ENCODE measurements around the gene CD3E. TPM values are rescaled to one million over a fixed set of nuclear protein-coding genes. Genes with fewer than 3 reads are reported as not detected.
A peak's percentile ranks its signal among the peaks of the same experiment; 100 is the strongest.

CD3E gene
- total and polyA plus RNA-seq, 11 donors = 0.17 to 12.0 (median 0.45) TPM; not detected in 1

GRCh38 chr11:118358071-118358470 is 53.5 kb downstream of the CD3E start:
- ATAC-seq (no peak), DNase-seq (no peak)
- Histone ChIP-seq H3K27me3 (no peaks in the 10 kb centered on the region), H3K9me3 (no peaks in the 10 kb centered on the region), H3K27ac (no peak overlapping the region), H3K4me3 (no peak overlapping the region), H3K4me1 (peaks cover 0 to 30% (median 19%) of the 10 kb centered on the region in 12 donors), H3K36me3 (peaks cover 0 to 7% (median 0%) of the 10 kb centered on the region in 9 donors)
- intact Hi-C loops (cut with DNase I) = loop anchor here in 6 of 10 donors (5.0 to 10.0 kb wide), 3 partner anchors 161 to 213 kb away; no protein-coding TSS in a partner anchor
- TF ChIP-seq POLR2A (IDR thresholded peaks at IDR 0.05) (no peak), CTCF (IDR thresholded peaks at IDR 0.05) (no peak)
- 49 to 71% (median 66%) methylated on average over 3 of the region's 3 CpGs for WGBS, 4 donors

- no peaks in the 10 kb centered on the region for H3K9me3 ChIP-seq
- H3K27ac ChIP-seq = peak within 1 kb of the TSS in 11 of 12 donors; percentile 3 to 80 (median 66)
- WGBS, 4 donors = 3 to 5% (median 4%) methylated on average over 28 to 33 of the region's 33 CpGs
- intact Hi-C loops (cut with DNase I) = loop anchor here in 6 of 10 donors (5.0 to 10.0 kb wide), 3 partner anchors 162 to 215 kb away; no protein-coding TSS in a partner anchor
- H3K27me3 ChIP-seq = no peaks in the 10 kb centered on the region
- DNase-seq (peak; percentile 95 to 98 (median 97)), ATAC-seq (peak; percentile 90 to 98 (median 96))
- H3K36me3 ChIP-seq = peaks cover 0 to 13% (median 0%) of the 10 kb centered on the region in 9 donors
- peak within 1 kb of the TSS; percentile 65 to 86 (median 79) for H3K4me3 ChIP-seq
- H3K4me1 ChIP-seq = peaks cover 0 to 30% (median 20%) of the 10 kb centered on the region in 12 donors
- TF ChIP-seq CTCF (IDR thresholded peaks at IDR 0.05) (peak in 1 of 12 donors; percentile 9), POLR2A (IDR thresholded peaks at IDR 0.05) (peak in 1 of 2 donors; percentile 53)
Observed at GRCh38 chr11:118359295-118359958, 54.9 kb downstream of the CD3E start, which contains the start of gene UBE4A. Gene UBE4A (plus strand): TSS chr11:118359600. CDS start chr11:118365081, 5,481 bp downstream.

GRCh38 chr11:118364956-118365615 is 60.6 kb downstream of the CD3E start:
- ATAC-seq (no peak), DNase-seq (no peak)
- H3K9me3 ChIP-seq = no peaks in the 10 kb centered on the region
- peaks cover 0 to 43% (median 16%) of the 10 kb centered on the region in 12 donors for H3K4me1 ChIP-seq
- TF ChIP-seq POLR2A (IDR thresholded peaks at IDR 0.05) = no peak
- TF ChIP-seq CTCF (IDR thresholded peaks at IDR 0.05) = no peak
- no peaks in the 10 kb centered on the region for H3K27me3 ChIP-seq
- peaks cover 0 to 70% (median 51%) of the 10 kb centered on the region in 9 donors for H3K36me3 ChIP-seq
- H3K27ac ChIP-seq = peak overlapping the region in 9 of 12 donors; percentile 64 to 87 (median 76)
- no peak overlapping the region for H3K4me3 ChIP-seq
- 90 to 96% (median 94%) methylated on average over 3 of the region's 3 CpGs for WGBS, 4 donors
- intact Hi-C loops (cut with DNase I) = no loop called here

Other genes with a start within 250 kb of the CD3E start
- gene TMPRSS4, start 227.7 kb upstream of the CD3E start, total RNA-seq = under 1 TPM in 3 of 9 donors, not detected in 6; 0.13 to 0.39 (median 0.32) TPM
- under 1 TPM in 1 of 2 donors, not detected in 1; 0.26 TPM for gene TMPRSS4, start 227.7 kb upstream of the CD3E start, polyA plus RNA-seq
- gene SMIM35, start 217.8 kb upstream of the CD3E start, total RNA-seq = under 1 TPM in 1 of 9 donors, not detected in 8; 0.21 TPM
- gene SMIM35, start 217.8 kb upstream of the CD3E start, polyA plus RNA-seq = not detected
- gene SCN4B, start 151.9 kb upstream of the CD3E start, total RNA-seq = 10 to 100 TPM in 6 of 9 donors, 1 to 10 TPM in 3; 2.1 to 16.9 (median 12.7) TPM
- 1 to 10 TPM; 6.4 to 8.6 TPM for gene SCN4B, start 151.9 kb upstream of the CD3E start, polyA plus RNA-seq
- gene SCN2B, start 128.1 kb upstream of the CD3E start, total RNA-seq = 10 to 100 TPM in 5 of 9 donors, 1 to 10 TPM in 4; 3.6 to 32.5 (median 11.8) TPM
- gene SCN2B, start 128.1 kb upstream of the CD3E start, polyA plus RNA-seq = 10 to 100 TPM in 1 of 2 donors, 1 to 10 TPM in 1; 5.0 to 17.5 TPM
- 10 to 100 TPM in 2 of 9 donors, 1 to 10 TPM in 6, under 1 TPM in 1; 0.90 to 18.4 (median 2.0) TPM for gene JAML, start 79.7 kb upstream of the CD3E start, total RNA-seq
- gene JAML, start 79.7 kb upstream of the CD3E start, polyA plus RNA-seq = 1 to 10 TPM; 1.4 to 1.6 TPM
- 1 to 10 TPM; 1.3 to 6.2 (median 3.3) TPM for gene MPZL3, start 52.4 kb upstream of the CD3E start, total RNA-seq
- 1 to 10 TPM; 1.3 to 4.2 TPM for gene MPZL3, start 52.4 kb upstream of the CD3E start, polyA plus RNA-seq
- 10 to 100 TPM in 7 of 9 donors, 1 to 10 TPM in 2; 8.3 to 29.6 (median 13.2) TPM for gene MPZL2, start 40.4 kb upstream of the CD3E start, total RNA-seq
- gene MPZL2, start 40.4 kb upstream of the CD3E start, polyA plus RNA-seq = 1 to 10 TPM; 7.4 to 7.7 TPM
- gene CD3D, start 38.0 kb downstream of the CD3E start, total RNA-seq = 10 to 100 TPM in 1 of 9 donors, 1 to 10 TPM in 3, not detected in 5; 1.5 to 11.2 (median 3.6) TPM
- under 1 TPM; 0.38 to 0.55 TPM for gene CD3D, start 38.0 kb downstream of the CD3E start, polyA plus RNA-seq
- 1 to 10 TPM in 2 of 9 donors, under 1 TPM in 4, not detected in 3; 0.26 to 4.3 (median 0.41) TPM for gene CD3G, start 39.6 kb downstream of the CD3E start, total RNA-seq
- gene CD3G, start 39.6 kb downstream of the CD3E start, polyA plus RNA-seq = under 1 TPM in 1 of 2 donors, not detected in 1; 0.10 TPM
- gene UBE4A, start 54.9 kb downstream of the CD3E start, total RNA-seq = 10 to 100 TPM; 35.6 to 50.3 (median 40.9) TPM
- 10 to 100 TPM; 13.0 to 23.4 TPM for gene UBE4A, start 54.9 kb downstream of the CD3E start, polyA plus RNA-seq
- gene ATP5MG, start 96.9 kb downstream of the CD3E start, total RNA-seq = 100 to 1,000 TPM in 8 of 9 donors, 10 to 100 TPM in 1; 96.4 to 702 (median 559) TPM
- gene ATP5MG, start 96.9 kb downstream of the CD3E start, polyA plus RNA-seq = 100 to 1,000 TPM; 299 to 843 TPM
- 100 to 1,000 TPM in 1 of 9 donors, 10 to 100 TPM in 8; 16.5 to 117 (median 41.5) TPM for gene KMT2A, start 131.8 kb downstream of the CD3E start, total RNA-seq
- 10 to 100 TPM in 1 of 2 donors, 1 to 10 TPM in 1; 9.9 to 17.6 TPM for gene KMT2A, start 131.8 kb downstream of the CD3E start, polyA plus RNA-seq
- gene TTC36, start 222.7 kb downstream of the CD3E start, total RNA-seq = 1 to 10 TPM in 4 of 9 donors, under 1 TPM in 3, not detected in 2; 0.37 to 3.1 (median 1.1) TPM
- under 1 TPM in 1 of 2 donors, not detected in 1; 0.23 TPM for gene TTC36, start 222.7 kb downstream of the CD3E start, polyA plus RNA-seq
- gene TMEM25, start 226.5 kb downstream of the CD3E start, total RNA-seq = 10 to 100 TPM in 5 of 9 donors, 1 to 10 TPM in 4; 7.3 to 26.8 (median 10.8) TPM
- gene TMEM25, start 226.5 kb downstream of the CD3E start, polyA plus RNA-seq = 1 to 10 TPM; 3.9 to 6.9 TPM

All from heart left ventricle (tissue), 16 donors.